Esophagus muscularis mucosa (tissue), 4 donors: ENCODE data around the gene RMND5A. TPM values are rescaled to one million over a fixed set of nuclear protein-coding genes. Genes with fewer than 3 reads are reported as not detected.

Source experiments
- DNase-seq: peaks from one replicate; pipeline ENCODE4 v3.0.0-alpha.2; 2017; ENCODE audit errors: extremely low spot score
- H3K27ac ChIP-seq, 4 donors: fragments of 200-600 bp; sonication (generic); replicated peaks in 1 of 4; 1 replicate in 3 of 4; 2 replicates in 1 of 4; pipeline ENCODE4 v1.5.1; 2016 to 2019; ENCODE audit warnings: mild to moderate bottlenecking in 1 of 4
- H3K27me3 ChIP-seq, 4 donors: fragments of 200-600 bp; sonication (generic); one replicate each; pipeline versions ENCODE4 v1.5.1 to v1.6.0; 2016 to 2019
- H3K36me3 ChIP-seq, 4 donors: fragments of 200-600 bp; sonication (generic); one replicate each; pipeline ENCODE4 v1.5.1; 2016 to 2019
- H3K4me1 ChIP-seq, 4 donors: fragments of 200-600 bp; sonication (generic); one replicate each; pipeline ENCODE4 v1.5.1; 2016 to 2019
- H3K4me3 ChIP-seq, 4 donors: fragments of 200-600 bp; sonication (generic); 1 replicate in 2 of 4; 2 replicates in 2 of 4; pipeline ENCODE4 v1.5.1; 2016 to 2019; ENCODE audit warnings: mild to moderate bottlenecking in 4 of 4, moderate library complexity in 1 of 4
- H3K9me3 ChIP-seq, 4 donors: fragments of 200-600 bp; sonication (generic); 1 replicate in 3 of 4; 2 replicates in 1 of 4; pipeline ENCODE4 v1.5.1; 2016 to 2019
- EP300 ChIP-seq: sonication (generic); formaldehyde crosslinking; IDR thresholded peaks from one replicate; pipeline ENCODE4 v1.6.1; 2017; ENCODE audit warnings: antibody characterized with exemption
- POLR2A ChIP-seq: fragments of 450-650 bp; IDR thresholded peaks from one replicate; pipeline ENCODE4 v1.6.1; 2017; ENCODE audit warnings: antibody characterized with exemption, moderate library complexity, mild to moderate bottlenecking, low read depth
- POLR2AphosphoS5 ChIP-seq, 2 donors: sonication (generic); formaldehyde crosslinking; IDR thresholded peaks; one replicate each; pipeline ENCODE4 v1.6.1; 2017; ENCODE audit warnings: antibody characterized with exemption in 2 of 2
- WGBS: methylation state at CpG from one replicate; pipeline ENCODE4 v1.1.5; 2018; 5-methylcytosine and 5-hydroxymethylcytosine counted together
- intact Hi-C: fragments of 100-400 bp; cut with DNase I; formaldehyde crosslinking; loops from one replicate; pipeline ENCODE4 v1.15.1; 2023
- total RNA-seq, 4 donors: library from RNA; depleted of rRNA; stranded (reverse); fragments of >200 nt; gene quantifications; one replicate each; pipeline versions ENCODE4 v1.1.0 to v1.2.1, GENCODE V29; 2016
- TF ChIP-seq, protein P1 (sequence below), 3 experiments: fragments of 200-600 bp in 2 of 3; fragments of 450-650 bp in 1 of 3; sonication (generic) in 2 of 3; IDR thresholded peaks; one replicate each; pipeline ENCODE4 v1.5.1; 2017 to 2019; ENCODE audit warnings: antibody characterized with exemption in 3 of 3, mild to moderate bottlenecking in 2 of 3, moderate library complexity in 1 of 3

Gene RMND5A
- total RNA-seq, 4 donors from 2014 or later = 42.1 to 85.1 (median 49.8) TPM

DNA sequence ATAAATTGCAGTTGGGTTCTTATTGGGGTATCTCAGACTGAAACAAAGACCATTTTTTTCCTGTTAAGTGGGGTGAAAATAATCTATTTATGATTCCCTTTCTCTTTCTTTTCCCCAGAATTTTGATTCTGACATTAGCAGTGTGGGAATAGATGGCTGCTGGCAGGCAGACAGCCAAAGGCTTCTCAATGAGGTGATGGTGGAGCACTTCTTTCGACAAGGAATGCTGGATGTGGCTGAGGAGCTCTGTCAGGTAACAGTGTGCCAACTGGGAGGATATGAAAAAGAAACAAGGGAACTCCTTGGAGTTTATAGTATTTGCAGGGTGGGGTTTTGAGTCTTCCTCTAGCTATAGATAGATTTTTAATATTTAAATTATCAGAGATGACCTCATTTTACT lies 31.7 kb downstream of the RMND5A start:
- Histone ChIP-seq H3K27me3 (no peaks in the 10 kb centered on the region), H3K4me1 (peaks cover 13 to 22% (median 15%) of the 10 kb centered on the region in 4 donors), H3K4me3 (no peak overlapping the region), H3K9me3 (peaks cover 0 to 12% (median 8%) of the 10 kb centered on the region in 4 donors), H3K36me3 (peaks cover 4 to 41% (median 22%) of the 10 kb centered on the region in 4 donors), H3K27ac (no peak overlapping the region)
- no peak for DNase-seq
- 50% methylated on average over 1 of the region's 1 CpG for WGBS
- no peak for TF ChIP-seq POLR2AphosphoS5 (IDR thresholded peaks at IDR 0.05)
- intact Hi-C loops = no loop called here

DNA sequence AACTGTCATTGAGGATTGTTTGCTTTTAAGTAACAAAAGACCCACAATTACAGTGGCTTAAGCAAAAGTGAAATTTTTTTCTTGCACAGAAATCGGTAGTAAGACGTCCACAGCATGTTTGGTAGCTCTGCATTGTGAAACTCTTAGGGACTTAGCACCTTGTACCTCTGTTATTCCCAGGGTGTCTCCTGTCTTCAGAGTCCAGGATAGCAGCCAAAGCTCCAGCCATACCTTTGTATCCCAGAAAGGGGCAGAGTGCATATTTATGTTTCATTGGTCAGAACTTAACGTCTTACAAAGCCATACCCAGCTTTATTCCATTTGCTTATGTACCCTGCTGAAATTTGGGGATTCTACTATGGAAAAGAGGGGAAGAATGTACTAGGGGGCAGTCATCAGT lies 32.8 kb downstream of the RMND5A start:
- 97% methylated on average over 3 of the region's 3 CpGs for WGBS
- Histone ChIP-seq H3K4me3 (no peak overlapping the region), H3K36me3 (peaks cover 4 to 41% (median 22%) of the 10 kb centered on the region in 4 donors)

DNA sequence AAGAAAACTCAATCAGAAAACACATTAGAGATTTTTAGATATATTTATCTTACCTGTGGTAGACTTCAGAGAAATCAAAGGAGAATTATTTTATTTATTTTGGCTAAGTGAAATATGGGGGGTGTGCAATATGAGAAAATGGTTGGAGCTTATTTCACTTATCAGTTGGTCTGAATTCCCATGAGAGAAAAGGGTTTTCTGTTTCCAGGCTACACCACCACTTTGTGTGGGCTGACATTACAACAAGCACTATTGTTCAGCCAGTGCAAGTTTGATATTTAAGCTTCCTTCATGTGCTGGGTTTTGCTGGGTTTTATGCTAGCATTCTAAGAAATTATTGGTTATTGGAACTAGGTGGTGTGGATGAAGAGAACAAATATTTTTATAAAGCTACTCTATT lies 33.5 kb downstream of the RMND5A start:
- H3K36me3 ChIP-seq = peaks cover 4 to 41% (median 22%) of the 10 kb centered on the region in 4 donors
- intact Hi-C loops = no loop called here
- peaks cover 2 to 11% (median 8%) of the 10 kb centered on the region in 4 donors for H3K4me1 ChIP-seq
- H3K27ac ChIP-seq = no peak overlapping the region
- no peak overlapping the region for H3K4me3 ChIP-seq
- H3K9me3 ChIP-seq = peaks cover 0 to 12% (median 8%) of the 10 kb centered on the region in 4 donors
- no peaks in the 10 kb centered on the region for H3K27me3 ChIP-seq
- no peak for DNase-seq
- TF ChIP-seq POLR2A (no peak), POLR2AphosphoS5 (IDR thresholded peaks at IDR 0.05) (no peak), EP300 (no peak)
- TF ChIP-seq, protein P1, sequence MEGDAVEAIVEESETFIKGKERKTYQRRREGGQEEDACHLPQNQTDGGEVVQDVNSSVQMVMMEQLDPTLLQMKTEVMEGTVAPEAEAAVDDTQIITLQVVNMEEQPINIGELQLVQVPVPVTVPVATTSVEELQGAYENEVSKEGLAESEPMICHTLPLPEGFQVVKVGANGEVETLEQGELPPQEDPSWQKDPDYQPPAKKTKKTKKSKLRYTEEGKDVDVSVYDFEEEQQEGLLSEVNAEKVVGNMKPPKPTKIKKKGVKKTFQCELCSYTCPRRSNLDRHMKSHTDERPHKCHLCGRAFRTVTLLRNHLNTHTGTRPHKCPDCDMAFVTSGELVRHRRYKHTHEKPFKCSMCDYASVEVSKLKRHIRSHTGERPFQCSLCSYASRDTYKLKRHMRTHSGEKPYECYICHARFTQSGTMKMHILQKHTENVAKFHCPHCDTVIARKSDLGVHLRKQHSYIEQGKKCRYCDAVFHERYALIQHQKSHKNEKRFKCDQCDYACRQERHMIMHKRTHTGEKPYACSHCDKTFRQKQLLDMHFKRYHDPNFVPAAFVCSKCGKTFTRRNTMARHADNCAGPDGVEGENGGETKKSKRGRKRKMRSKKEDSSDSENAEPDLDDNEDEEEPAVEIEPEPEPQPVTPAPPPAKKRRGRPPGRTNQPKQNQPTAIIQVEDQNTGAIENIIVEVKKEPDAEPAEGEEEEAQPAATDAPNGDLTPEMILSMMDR (IDR thresholded peaks at IDR 0.05) = no peak

More for the DNA sequence above, 32.8 kb downstream of the RMND5A start:
- Histone ChIP-seq H3K27me3 (no peaks in the 10 kb centered on the region), H3K4me1 (peaks cover 4 to 15% (median 10%) of the 10 kb centered on the region in 4 donors), H3K9me3 (peaks cover 0 to 12% (median 8%) of the 10 kb centered on the region in 4 donors), H3K27ac (no peak overlapping the region)
- no peak for DNase-seq
- TF ChIP-seq EP300 (no peak), POLR2AphosphoS5 (IDR thresholded peaks at IDR 0.05) (no peak), POLR2A (no peak)
- TF ChIP-seq, protein P1 (IDR thresholded peaks at IDR 0.05) = no peak
- intact Hi-C loops = no loop called here

DNA sequence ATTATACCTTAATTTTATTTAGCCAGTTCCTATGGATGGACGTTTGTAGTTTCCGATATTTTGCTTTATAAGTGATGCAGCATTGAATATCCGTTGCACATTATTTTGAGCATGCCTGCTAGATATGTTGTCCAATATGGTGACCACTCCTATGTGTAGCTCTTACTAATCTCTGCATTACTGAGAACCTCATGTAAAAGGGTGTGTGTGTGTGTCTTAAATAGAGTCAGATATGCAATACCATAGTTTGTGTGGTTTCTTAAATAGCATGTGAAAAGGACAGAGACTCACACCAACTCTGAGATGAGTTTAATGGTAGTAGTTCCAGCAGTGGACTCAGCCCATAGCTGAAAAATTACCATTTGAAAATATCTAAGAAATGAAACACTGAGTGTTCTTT lies 38.3 kb downstream of the RMND5A start:
- intact Hi-C loops = no loop called here

DNA sequence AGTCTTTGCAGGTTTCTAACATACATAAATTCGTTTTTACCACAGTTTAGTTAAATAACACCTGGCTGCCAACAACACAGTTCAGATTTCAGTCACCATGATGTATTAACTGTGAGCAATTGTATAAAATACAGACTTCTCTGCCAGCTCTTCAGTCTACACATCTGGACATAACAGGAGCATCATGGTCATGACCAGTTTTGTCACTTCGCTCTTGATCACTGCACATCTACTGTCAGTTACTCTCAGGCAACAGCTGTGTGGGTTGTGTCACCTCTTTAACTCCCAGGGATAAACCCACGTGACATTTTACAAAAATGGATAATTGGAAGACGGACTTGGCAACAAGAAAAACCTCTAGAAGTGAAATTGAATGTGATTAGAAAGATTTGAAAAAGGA lies 40.3 kb downstream of the RMND5A start:
- intact Hi-C loops = no loop called here
- 75% methylated on average over 4 of the region's 4 CpGs for WGBS
- TF ChIP-seq, protein P1 (IDR thresholded peaks at IDR 0.05) = no peak
- TF ChIP-seq POLR2A = no peak
- TF ChIP-seq EP300 = no peak
- TF ChIP-seq POLR2AphosphoS5 (IDR thresholded peaks at IDR 0.05) = no peak

More for the DNA sequence above, 38.3 kb downstream of the RMND5A start:
- no peak overlapping the region for H3K4me3 ChIP-seq
- no peak overlapping the region for H3K27ac ChIP-seq
- WGBS = 94% methylated on average over 3 of the region's 3 CpGs
- peaks cover 0 to 28% (median 13%) of the 10 kb centered on the region in 4 donors for H3K36me3 ChIP-seq
- no peaks in the 10 kb centered on the region for H3K9me3 ChIP-seq
- TF ChIP-seq, protein P1 (IDR thresholded peaks at IDR 0.05) = no peak
- no peak for TF ChIP-seq POLR2A
- no peak for TF ChIP-seq EP300
- TF ChIP-seq POLR2AphosphoS5 (IDR thresholded peaks at IDR 0.05) = no peak
- peaks cover 11 to 19% (median 15%) of the 10 kb centered on the region in 4 donors for H3K4me1 ChIP-seq
- H3K27me3 ChIP-seq = no peaks in the 10 kb centered on the region
- DNase-seq = no peak

More for the DNA sequence above, 40.3 kb downstream of the RMND5A start:
- DNase-seq = no peak
- no peaks in the 10 kb centered on the region for H3K27me3 ChIP-seq
- H3K4me3 ChIP-seq = no peak overlapping the region
- peaks cover 11 to 31% (median 25%) of the 10 kb centered on the region in 4 donors for H3K4me1 ChIP-seq
- H3K36me3 ChIP-seq = peaks cover 0 to 10% (median 3%) of the 10 kb centered on the region in 4 donors
- H3K9me3 ChIP-seq = no peaks in the 10 kb centered on the region
- no peak overlapping the region for H3K27ac ChIP-seq
